Activated gamma-delta T cell treated with Interleukin-2 at 50 U/mL for 16 hours (primary cell): ENCODE measurements around the gene BABAM2.
"Not testable (repeated sequence)": the region's sequence is repeated elsewhere in the genome, so short reads cannot be mapped to it uniquely, and the experiment has no call there.

Source experiments
- DNase-seq: peaks from one replicate; pipeline ENCODE4 v3.0.0-alpha.2; 2020

BABAM2 gene

GRCh38 chr2:27953077-27953476, 62.5 kb downstream of the BABAM2 start:
- DNase-seq, result no peak

- DNase-seq, result no peak
These were observed 63.7 kb downstream of the BABAM2 start for GRCh38 chr2:27954221-27954673.

DNA sequence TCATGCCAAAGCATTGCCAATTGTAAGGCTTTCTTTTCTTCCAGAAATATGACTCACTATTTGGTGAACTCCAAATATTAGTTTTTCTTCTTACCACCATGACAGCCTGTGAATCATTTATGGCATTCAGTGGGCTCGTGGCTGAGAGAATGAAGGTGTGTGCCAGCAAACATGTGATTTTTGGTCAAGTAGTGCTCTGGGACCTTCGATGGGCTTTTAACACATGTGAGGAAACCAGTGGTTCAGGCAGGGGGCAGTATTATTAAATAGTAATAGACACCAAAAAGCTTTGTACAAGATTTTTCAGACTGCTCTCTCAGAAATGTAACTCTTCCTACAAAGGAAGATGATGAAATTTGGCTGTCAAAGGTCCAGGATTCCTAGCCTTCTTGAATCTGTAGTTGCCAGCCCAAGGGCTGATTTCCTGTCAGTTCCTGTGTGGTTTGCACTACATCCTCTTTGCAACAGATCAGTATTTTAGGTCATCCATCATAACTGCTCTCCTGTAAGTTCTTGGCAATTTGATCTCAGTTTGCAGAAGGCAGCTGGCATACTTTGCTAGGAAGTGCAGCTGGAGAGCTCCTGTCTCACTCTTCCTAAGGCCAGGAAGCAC, 64.3 kb downstream of the BABAM2 start:
- DNase-seq, result peak; percentile 6

DNA sequence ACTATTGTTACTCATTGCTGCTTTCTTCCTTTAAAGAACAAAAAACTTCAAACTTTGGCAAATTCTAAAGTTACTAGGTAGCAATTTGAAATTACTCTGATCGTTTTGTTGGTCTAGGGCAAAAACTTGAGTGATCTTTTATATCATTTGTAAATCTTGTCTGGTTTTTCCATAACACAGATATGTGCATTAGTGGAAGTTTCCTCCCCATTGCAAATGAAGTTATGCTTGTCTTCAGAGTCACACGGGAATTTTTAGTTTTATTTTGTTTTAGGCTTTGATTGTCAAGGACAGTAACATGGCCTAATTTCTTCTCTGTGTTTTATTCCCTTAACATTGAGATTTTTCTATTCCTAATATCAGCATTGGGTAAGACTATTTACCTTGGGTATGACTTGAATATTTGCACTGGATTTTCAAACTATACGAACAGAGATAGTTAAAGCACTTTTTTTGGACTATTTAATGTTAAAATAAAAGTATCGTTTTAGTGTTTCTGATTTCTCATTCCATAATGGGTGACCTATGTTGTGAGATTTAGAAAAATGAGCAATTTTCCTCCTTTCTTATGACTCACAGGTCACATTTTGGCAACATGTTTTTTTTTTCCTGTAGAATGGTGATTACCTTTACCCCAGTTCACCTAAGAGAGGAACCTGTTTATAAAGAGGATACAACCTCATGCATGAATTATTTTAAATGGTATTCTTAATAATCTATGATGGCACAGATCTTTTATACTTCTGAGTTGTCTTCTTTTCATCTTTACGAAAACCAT, 65.0 kb downstream of the BABAM2 start:
- no peak for DNase-seq

DNA sequence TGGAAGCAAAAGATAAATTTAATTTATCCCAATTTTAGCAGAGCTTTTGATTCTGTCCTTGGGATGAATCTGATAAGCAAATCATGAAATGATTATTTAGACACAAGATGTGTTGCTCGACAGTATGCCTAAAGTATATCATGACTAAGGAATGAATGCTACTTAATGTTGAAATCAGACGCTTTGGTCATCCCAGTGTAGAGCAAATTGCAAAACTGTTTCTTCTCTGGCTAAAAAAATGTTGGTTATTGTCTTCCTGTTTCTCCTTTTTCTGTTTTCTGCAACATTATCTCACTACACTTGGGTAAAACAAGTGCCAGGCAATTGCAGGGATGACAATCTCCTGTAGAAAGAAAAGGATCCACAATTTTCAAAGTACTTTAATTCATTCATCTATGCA, 66.4 kb downstream of the BABAM2 start:
- DNase-seq, result no peak

GRCh38 chr2:27958711-27959378, 68.3 kb downstream of the BABAM2 start:
- DNase-seq, result no peak

DNA sequence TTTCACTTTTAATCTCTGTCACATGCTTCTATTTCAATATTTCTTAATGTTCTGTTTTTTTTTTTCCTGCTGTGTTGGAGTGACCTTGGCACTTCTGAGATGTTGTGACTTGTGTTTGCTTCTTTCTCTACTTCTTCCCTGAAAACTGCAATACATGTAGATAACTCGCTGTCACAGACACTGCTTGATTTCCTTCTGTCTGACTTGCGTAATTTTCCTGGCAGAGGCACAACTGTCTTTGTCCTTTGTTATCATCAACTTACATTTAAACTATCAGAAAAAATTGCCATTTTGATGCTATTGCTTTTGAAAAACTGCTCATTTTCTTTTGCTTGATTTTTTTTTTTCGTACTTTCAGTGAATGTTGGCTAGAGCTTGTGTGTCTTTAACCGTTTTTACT, 69.0 kb downstream of the BABAM2 start:
- no peak for DNase-seq

DNA sequence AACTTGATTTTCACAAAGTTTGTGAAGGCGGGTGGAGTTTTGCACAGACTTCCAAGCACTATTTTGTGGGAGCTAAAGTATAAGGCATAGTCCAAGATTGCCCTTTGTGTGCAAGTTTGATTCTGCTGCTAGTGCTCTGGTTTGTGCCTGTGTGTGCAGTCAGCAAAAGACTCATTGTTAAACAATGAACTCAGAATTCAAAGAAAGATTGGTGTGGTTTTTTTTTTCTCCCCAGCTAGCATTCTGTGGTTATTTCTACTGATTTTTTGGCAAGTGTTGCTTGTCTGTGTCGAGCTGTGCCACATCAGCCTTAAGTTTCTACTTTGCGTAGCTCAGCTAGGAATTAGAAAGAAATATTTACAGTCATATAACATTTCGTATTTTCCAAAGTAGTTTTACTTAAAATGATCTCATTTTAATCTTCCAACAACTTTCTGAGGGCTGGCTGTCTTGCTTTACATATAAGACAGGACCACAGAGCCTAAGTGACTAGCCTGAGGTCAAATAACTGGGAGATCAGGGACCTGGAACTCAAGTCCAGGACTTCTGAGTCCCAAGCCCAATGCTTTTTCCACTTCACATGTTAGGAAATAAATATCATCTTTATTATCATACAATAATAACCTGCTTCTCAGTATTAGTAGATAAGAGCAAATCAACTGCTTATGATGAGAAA, 69.8 kb downstream of the BABAM2 start:
- DNase-seq, result peak; percentile 5

- no peak for DNase-seq
These were observed 71.5 kb downstream of the BABAM2 start for GRCh38 chr2:27962006-27962405.

DNA sequence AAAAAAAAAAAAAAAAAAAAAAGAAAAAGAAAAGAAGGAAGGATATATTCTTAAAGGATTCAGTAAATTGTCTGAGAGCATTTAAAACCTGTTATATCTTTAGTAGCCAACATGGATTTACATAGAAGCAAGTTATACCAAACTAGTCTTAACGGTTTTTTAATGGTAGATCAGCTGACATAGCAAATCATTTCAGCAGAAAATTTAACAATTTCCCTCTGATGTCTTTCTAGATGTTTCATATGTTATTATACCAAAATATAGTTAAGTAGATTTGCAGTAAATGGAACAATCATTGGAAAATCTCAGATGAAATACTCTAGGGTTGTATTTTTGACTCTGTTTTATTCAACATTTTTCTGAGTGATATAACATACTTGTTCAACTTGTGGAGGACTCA, 72.9 kb downstream of the BABAM2 start:
- no peak for DNase-seq

DNA sequence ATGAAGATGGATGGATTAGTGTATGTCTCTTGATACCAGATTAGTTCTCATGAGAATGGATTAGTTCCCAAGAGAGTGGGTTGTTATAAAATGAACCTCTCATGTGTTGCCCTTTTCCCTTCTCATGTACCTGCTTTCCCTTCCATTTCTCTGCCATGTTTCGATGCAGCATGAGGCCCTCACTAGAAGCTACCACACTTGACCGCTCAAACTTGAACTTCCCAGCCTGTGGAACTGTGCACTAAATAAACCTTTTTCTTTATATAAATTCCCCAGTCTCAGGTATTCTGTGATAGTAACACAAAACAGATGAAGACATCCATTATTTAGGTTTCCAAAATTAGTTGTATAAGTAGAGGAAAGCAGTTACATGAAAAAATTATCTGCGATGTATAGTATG, 73.5 kb downstream of the BABAM2 start:
- DNase-seq, result no peak

GRCh38 chr2:27965841-27966240, 75.3 kb downstream of the BABAM2 start:
- DNase-seq, result no peak

GRCh38 chr2:27966466-27966865, 75.9 kb downstream of the BABAM2 start:
- no peak for DNase-seq

DNA sequence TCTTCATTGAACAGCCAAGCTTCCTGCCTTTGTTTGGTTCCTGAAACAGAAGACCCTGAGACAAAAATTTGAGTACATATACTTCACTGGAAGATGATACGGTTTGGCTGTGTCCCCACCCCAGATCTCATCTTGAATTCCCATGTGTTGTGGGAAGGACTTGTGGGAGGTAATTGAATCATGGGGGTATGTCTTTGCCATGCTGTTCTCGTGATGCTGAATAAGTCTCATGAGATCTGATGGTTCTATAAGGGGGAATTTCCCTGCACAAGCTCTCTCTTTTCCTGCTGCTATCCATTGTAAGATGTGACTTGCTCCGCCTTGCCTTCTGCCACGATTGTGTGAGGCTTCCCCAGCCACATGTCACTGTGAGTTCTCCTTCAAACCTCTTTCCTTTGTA, 76.5 kb downstream of the BABAM2 start:
- no peak for DNase-seq

GRCh38 chr2:27968045-27968444, 77.5 kb downstream of the BABAM2 start:
- DNase-seq, result not testable (repeated sequence)

DNA sequence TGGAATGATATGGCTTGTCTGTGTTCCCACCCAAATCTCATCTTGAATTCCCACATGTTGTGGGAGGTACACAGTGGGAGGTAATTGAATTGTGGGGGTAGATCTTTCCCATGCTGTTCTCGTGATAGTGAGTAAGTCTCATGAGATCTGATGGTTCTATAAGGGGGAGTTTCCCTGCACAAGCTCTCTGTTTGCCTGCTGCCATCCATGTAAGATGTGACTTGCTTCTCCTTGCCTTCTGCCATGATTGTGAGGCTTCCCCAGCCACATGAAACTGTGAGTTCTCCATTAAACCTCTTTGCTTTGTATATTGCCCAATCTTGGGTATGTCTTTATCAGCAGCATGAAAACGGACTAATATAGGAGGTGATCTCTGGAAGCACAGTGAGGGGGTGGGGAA, 78.4 kb downstream of the BABAM2 start:
- not testable (repeated sequence) for DNase-seq

GRCh38 chr2:27972311-27972710, 81.8 kb downstream of the BABAM2 start:
- DNase-seq, result no peak

DNA sequence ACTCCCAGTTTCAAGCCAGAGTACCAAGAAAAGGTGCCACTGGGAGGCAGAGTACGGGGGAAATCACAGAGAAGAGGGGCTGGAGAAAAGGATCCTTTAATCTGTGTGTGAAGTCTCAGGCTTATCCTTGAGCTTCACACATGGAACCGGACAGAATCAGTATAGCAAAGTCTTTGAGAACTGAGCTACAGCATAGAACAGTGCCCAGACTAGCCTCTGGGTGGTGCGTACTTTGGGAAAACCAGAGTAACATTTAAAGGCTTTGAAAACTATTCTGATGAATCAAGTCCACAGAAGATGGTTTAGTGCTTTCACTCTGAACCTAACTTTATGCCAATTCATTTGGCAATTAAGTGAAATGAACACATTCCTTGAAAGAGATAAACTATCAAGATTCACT, 83.1 kb downstream of the BABAM2 start:
- no peak for DNase-seq

DNA sequence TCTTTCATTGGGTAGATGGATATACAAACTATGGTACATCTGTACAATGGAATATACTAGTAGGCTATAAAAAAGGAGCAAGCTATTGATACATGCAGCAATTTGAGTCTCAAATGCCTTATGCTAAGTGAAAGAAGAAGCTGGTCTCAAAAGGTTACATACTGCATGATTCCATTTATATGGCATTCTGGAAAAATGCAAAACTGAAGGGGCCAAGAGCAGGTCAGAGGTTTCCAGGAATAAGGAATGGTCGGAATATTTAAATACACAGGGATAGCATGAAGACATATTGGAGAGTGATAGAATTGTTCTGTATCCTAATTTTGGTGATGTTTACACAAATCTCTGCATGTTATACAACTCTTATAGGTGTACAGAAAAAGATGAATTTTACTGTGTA, 85.8 kb downstream of the BABAM2 start:
- DNase-seq, result no peak

DNA sequence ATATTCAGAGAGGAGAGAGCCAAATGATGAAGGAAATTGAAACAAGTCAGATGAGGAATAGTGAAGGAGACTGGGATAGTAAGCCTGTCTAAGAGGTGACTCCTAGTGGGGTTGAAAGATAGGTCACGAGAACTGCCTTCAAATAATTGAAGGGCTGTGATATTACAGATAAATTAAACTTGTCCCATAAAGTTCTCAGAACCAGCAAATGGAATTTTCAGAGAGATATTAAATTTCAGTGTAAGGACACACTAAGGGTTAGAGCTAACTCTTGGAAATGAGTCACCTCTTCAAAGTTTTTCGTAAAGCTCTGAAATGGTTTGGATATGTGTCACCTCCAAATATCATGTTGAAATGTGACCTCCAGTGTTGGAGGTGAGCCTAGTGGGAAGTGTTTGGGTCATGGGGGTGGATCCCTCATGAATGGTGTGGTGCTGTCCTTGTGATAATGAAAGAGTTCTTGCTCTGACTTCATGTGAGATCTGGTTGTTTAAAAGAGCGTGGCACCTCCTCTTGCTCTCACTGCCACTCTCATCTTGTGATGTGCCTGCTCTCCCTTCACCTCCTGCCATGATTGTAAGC, 87.3 kb downstream of the BABAM2 start:
- no peak for DNase-seq

DNA sequence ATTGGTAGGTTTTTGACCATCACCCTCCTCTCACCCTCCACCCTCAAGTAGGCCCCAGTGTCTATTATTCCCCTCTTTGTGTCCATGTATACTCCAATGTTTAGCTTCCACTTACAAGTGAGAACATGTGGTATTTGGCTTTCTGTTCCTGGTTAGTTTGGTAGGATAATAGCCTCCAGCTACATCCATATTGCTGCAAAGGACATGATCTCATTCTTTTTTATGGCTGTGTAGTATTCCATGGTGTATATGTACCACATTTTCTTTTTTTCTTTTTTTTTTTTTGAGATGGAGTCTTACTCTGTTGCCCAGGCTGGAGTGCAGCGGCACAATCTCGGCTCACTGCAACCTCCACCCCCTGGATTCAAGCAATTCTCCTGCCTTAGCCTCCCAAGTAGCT, 88.2 kb downstream of the BABAM2 start:
- DNase-seq, result not testable (repeated sequence)

GRCh38 chr2:27980242-27980641, 89.7 kb downstream of the BABAM2 start:
- no peak for DNase-seq

DNA sequence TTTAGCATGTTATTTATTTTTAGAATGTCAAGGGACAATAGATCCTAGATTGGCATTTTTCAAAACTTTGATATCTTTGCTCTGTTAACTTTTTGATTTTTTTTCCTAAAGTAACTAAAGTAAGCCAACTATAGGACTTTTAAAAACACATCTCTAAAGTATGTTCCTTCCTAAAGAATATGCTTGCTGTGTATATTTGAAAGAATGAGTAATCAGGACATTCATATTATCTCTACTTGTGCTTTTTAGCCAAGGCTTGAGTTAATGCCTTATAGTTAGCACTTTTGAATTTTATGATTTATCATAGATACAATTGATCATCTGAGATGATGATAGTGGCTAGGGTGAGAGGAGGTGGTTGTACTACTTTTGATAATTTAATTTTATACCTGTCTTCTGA, 93.6 kb downstream of the BABAM2 start:
- no peak for DNase-seq
